HFF-Myc (cell line): ENCODE data around the gene RASAL3.

Experiments used
- DNase-seq: peaks from one replicate; pipeline ENCODE4 v3.0.0-alpha.2; 2011; ENCODE audit warnings: low read depth; ENCODE audit errors: extremely low read depth
- H3K4me3 ChIP-seq: replicated peaks from 2 replicates; pipeline ENCODE4 v1.5.1; 2011; ENCODE audit warnings: low read depth, mild to moderate bottlenecking, control low read depth, low read length
- TF ChIP-seq, protein P1 (sequence below): IDR thresholded peaks from 2 replicates; pipeline ENCODE4 v1.5.1; 2012; ENCODE audit warnings: mild to moderate bottlenecking, low read depth, low read length, control low read depth; ENCODE audit errors: missing control alignments

Gene RASAL3

DNA sequence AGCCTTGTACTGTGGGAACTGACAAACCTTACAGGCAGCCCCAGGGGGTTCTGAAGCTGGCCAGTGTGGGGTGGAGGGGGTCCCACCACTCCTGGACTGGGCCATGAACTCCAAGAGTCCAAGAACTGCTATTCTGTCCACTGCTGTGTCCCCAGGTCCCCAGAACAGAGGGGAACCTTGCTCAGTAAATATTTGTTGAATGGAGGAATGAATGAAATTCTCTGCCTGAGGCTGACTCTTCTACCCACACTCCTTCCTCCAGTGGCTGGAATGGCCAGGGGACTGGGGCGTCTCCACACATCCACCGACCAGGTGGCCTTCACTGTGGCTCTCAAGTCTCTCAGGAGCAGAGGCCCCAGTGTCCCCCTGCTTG is 26.2 kb downstream of the RASAL3 start:
- no peak overlapping the region for H3K4me3 ChIP-seq
- TF ChIP-seq, protein P1, sequence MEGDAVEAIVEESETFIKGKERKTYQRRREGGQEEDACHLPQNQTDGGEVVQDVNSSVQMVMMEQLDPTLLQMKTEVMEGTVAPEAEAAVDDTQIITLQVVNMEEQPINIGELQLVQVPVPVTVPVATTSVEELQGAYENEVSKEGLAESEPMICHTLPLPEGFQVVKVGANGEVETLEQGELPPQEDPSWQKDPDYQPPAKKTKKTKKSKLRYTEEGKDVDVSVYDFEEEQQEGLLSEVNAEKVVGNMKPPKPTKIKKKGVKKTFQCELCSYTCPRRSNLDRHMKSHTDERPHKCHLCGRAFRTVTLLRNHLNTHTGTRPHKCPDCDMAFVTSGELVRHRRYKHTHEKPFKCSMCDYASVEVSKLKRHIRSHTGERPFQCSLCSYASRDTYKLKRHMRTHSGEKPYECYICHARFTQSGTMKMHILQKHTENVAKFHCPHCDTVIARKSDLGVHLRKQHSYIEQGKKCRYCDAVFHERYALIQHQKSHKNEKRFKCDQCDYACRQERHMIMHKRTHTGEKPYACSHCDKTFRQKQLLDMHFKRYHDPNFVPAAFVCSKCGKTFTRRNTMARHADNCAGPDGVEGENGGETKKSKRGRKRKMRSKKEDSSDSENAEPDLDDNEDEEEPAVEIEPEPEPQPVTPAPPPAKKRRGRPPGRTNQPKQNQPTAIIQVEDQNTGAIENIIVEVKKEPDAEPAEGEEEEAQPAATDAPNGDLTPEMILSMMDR = no peak
- no peak for DNase-seq

DNA sequence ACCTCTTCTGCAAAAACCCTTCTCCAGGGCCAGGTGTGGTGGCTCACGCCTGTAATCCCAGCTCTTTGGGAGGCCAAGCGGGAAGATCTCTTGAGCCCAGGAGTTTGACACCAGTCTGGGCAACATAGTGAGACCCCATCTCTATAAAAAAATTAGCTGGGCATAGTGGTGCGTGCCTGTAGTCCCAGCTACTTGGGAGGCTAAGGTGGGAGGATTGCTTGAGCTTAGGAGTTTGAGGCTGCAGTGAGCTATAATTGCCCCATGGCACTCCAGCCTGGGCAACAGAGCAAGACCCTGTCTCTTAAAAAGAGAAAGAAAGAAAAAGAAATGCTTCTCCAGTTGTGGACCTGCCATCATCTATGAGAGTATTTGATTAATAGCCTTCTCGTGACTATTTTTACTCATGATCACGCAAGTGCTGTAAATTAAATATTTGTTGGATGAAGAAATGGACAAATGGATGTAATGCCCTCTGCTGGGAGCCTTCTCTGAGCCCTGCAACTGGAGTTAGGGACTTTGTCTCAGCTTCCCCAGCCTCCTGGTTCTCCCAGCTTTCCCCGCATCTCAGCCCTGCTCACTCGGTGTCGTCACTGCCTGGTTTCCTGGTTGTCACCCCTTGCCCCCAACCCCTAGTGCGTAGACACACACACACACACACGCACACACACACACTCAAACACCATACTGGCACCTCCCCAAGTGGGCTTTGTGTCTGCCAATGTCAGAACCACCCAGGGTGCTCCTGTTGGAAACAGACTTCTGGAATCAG is 26.8 kb downstream of the RASAL3 start:
- TF ChIP-seq, protein P1 = no peak
- H3K4me3 ChIP-seq = no peak overlapping the region
- DNase-seq = no peak

DNA sequence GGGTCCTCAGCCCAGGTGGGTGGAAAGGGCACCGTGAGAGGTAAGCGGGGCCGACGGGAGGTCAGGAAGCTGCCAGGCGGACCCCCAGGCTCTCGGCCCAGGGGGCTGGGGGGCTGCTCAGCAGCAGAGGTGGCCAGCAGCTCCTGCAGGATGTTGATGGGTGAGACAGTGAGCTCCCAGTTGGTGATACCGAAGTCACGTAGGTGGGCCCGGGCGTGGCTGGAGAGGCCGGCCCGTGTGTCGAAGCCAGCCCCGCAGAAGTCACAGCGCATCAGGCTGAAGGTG is 27.6 kb downstream of the RASAL3 start:
- DNase-seq = no peak
- TF ChIP-seq, protein P1 = no peak
- no peak overlapping the region for H3K4me3 ChIP-seq

DNA sequence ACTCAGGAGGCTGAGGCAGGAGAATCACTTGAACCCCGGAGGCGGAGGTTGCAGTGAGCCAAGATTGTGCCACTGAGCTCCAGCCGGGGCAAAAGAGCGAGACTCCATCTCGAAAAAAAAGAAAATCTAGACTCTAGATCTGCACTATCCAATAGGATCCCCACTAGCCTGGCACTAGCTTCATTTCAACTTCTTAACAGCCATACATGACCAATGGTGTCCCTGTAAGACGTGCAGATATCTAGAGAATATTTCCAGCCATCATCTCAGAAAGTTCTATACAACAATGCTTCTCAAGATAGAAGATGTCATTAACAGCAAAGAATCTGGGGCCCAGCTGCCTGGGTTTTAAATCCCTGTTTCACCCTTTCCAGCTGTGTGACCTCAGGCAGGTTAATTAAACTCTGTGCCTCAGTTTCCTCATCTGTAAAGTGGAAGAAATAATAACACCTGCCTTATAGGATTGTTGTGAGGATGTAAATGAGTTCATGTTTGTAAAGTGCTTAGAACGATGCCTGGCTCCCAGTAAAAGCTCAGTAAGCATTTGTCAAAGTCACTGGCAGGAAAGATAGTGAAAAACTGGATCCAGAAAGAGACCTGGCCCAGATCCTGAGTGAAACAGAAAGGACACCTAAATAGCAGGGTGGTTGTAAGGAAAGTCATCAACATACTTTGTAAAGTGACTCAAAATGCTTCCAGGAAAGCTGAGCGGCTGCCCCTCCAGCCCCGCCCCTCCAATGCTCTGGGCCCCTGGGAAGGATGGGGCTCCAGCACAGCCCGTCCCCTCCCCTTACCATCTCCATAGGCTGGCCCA is 28.1 kb downstream of the RASAL3 start:
- TF ChIP-seq, protein P1 = no peak
- no peak overlapping the region for H3K4me3 ChIP-seq
- DNase-seq = no peak

DNA sequence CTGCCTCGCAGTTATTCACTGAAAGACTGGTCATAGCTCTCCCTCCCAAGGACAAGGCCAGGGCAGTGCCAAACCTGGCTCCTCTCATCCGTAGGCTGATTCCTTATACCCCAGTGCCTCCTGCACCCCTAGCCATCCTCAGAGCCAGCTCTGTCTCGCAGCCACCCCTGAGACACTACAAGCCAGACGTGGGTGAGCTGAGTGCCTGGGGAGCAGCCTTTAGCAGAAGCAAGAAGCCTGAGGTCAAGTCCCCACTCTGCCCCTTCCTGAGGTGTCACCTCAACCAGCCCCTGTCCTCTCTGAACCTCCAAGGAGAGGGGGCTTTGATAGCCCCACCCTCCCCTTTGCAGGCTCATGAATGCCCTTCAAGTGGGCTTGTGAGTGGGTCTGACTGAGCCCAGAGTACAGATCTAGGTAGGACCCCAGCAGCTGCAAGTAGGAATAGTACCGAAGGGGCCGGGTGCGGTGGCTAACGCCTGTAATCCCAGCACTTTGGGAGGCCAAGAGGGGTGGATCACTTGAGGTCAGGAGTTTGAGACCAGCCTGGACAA is 30.8 kb downstream of the RASAL3 start:
- TF ChIP-seq, protein P1 = no peak
- DNase-seq = no peak
- peak overlapping the region; percentile 58 for H3K4me3 ChIP-seq

DNA sequence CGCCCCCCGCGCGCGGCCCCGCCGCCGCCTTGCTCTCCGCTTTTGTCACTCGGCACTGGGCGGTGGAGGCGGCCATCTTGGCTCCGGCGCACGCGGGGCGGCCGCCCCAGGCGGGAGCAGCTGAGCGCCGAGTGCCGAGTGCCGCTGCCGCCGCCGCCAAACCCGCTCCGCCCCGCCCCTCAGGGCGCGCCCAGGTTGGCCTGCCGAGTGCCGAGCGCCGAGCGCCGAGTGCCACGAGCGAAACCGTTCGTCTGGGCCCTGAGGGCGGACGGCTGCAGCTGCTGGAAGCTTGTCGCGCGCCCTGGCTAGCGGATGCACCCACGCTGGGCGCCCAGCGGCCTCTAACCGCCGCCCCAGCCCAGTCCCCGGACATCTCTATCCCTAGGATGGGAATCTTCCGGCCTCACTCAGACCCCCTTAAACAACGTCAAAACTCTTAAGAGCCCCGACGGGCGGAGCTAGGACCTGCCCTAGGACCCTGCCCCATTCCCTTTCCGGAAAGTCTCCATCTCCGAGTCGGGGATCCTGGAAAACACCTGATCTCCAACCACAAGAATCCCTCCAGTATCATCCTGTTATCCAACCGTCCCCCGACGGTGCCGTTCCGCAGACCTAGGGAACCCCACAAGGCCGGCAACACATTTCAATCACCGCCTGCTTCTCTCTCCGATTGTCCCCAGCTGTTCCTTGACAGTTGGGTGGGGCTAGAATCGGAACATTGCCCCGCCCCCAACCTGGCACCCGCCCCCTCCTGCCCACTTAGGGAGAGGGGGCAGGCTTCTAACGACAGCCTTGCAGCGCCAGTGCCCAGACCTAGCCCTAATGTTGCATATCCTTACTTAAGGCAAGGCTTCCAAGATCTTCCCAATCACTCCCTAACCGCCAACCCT is 31.5 kb downstream of the RASAL3 start:
- H3K4me3 ChIP-seq = peak overlapping the region; percentile 58
- TF ChIP-seq, protein P1 = no peak
- DNase-seq = no peak
